Spleen (tissue), 13 donors: ENCODE measurements around the gene NLRP3. TPM values are rescaled to one million over a fixed set of nuclear protein-coding genes. Genes with fewer than 3 reads are reported as not detected.
"Not testable (repeated sequence)": the region's sequence is repeated elsewhere in the genome, so short reads cannot be mapped to it uniquely, and the experiment has no call there.

Experiments
- DNase-seq: peaks from one replicate; pipeline ENCODE4 v3.0.0-alpha.2; 2020
- H3K27ac ChIP-seq, 8 donors: fragments of 200-600 bp; sonication (generic) in 7 of 8; 1 replicate in 4 of 8; 2 replicates in 4 of 8; pipeline versions ENCODE4 v1.5.0 to v1.8.0; 2016 to 2021; ENCODE audit warnings: inconsistent platforms in 4 of 8, mild to moderate bottlenecking in 4 of 8, moderate library complexity in 1 of 8
- H3K27me3 ChIP-seq, 7 donors: fragments of 200-600 bp; sonication (generic) in 6 of 7; replicated peaks in 1 of 7; 1 replicate in 4 of 7; 2 replicates in 3 of 7; pipeline versions ENCODE4 v1.5.0 to v1.8.0; 2016 to 2021; ENCODE audit warnings: inconsistent platforms in 3 of 7, mild to moderate bottlenecking in 1 of 7
- H3K36me3 ChIP-seq, 6 donors: fragments of 200-600 bp; sonication (generic) in 5 of 6; 1 replicate in 4 of 6; 2 replicates in 2 of 6; pipeline versions ENCODE4 v1.5.0 to v1.8.0; 2016 to 2021; ENCODE audit warnings: inconsistent platforms in 2 of 6
- H3K4me1 ChIP-seq, 6 donors: fragments of 200-600 bp; sonication (generic) in 5 of 6; 1 replicate in 3 of 6; 2 replicates in 3 of 6; pipeline versions ENCODE4 v1.5.0 to v1.8.0; 2016 to 2021; ENCODE audit warnings: inconsistent platforms in 3 of 6
- H3K4me3 ChIP-seq, 8 donors: fragments of 200-600 bp; sonication (generic) in 7 of 8; 1 replicate in 4 of 8; 2 replicates in 4 of 8; pipeline versions ENCODE4 v1.5.0 to v1.8.0; 2016 to 2021; ENCODE audit warnings: inconsistent platforms in 4 of 8, mild to moderate bottlenecking in 4 of 8, moderate library complexity in 2 of 8
- H3K9me3 ChIP-seq, 8 donors: fragments of 200-600 bp; sonication (generic) in 7 of 8; 1 replicate in 4 of 8; 2 replicates in 4 of 8; pipeline versions ENCODE4 v1.5.0 to v1.8.0; 2016 to 2021; ENCODE audit warnings: inconsistent platforms in 4 of 8
- POLR2A ChIP-seq, 3 donors: fragments of 450-650 bp; IDR thresholded peaks; one replicate each; pipeline ENCODE4 v1.5.1; 2017; ENCODE audit warnings: antibody characterized with exemption in 3 of 3, mild to moderate bottlenecking in 1 of 3
- POLR2AphosphoS5 ChIP-seq, 3 donors: sonication (generic); formaldehyde crosslinking; IDR thresholded peaks; one replicate each; pipeline ENCODE4 v1.5.1; 2017; ENCODE audit warnings: antibody characterized with exemption in 3 of 3
- WGBS, 5 donors: extraction: QIAGEN DNeasy Blood & Tissue Kit in 3 of 5; methylation state at CpG; one replicate each; pipeline versions ENCODE4 v1.1.5 to v1.1.7; 2013 to 2018; 5-methylcytosine and 5-hydroxymethylcytosine counted together
- intact Hi-C: fragments of 100-400 bp; cut with DNase I; formaldehyde crosslinking; loops from one replicate; pipeline ENCODE4 v1.15.0; 2023; ENCODE audit warnings: low total_unique reads
- long read RNA-seq, 2 donors: transcript quantifications; one replicate each; lab custom pipeline, GENCODE V29; 2026
- polyA plus RNA-seq, 3 donors: library from polyadenylated mRNA; stranded (reverse); fragments of 200-250 nt; gene quantifications; one replicate each; pipeline ENCODE4 v1.2.1, GENCODE V29; 2013
- total RNA-seq, 7 donors: library from RNA; depleted of rRNA in 3 of 7; stranded (reverse); fragments of >200 nt in 3 of 7; fragmentation: NEBNext Ultra II Directional in 4 of 7; extraction: Animal tissue kit (Norgen Biotek cat#: 25700) in 4 of 7; gene quantifications; one replicate each; pipeline versions ENCODE4 v1.1.0 to v1.2.1, GENCODE V29; 2016 to 2021
- TF ChIP-seq, protein P1 (sequence below), 11 experiments: fragments of 200-600 bp in 7 of 11; fragments of 450-650 bp in 4 of 11; sonication (generic) in 4 of 11; IDR thresholded peaks in 8 of 11; conservative IDR thresholded peaks in 3 of 11; 1 replicate in 7 of 11; 2 replicates in 4 of 11; pipeline versions ENCODE4 v1.4.0 to v1.8.0; 2016 to 2021; ENCODE audit warnings: antibody characterized with exemption in 11 of 11, inconsistent platforms in 4 of 11, mild to moderate bottlenecking in 1 of 11
- donor health status: healthy with polysubstance abuse.
- donor health status: DM: no; HTN: no; CAD: no; lungs with moderate emphysema.
- donor health status: DM: no; HTN: no; CAD: no.
- donor health status: Bipolar disorder and iron deficiency.
- donor health status: healthy.
- donor health status: DM: no; HTN: no; CAD: no.
- donor health status: DM: yes; HTN: yes; CAD: no.

NLRP3 gene
- total RNA-seq (10 to 100 TPM in 3 of 7 donors, 1 to 10 TPM in 4; 8.1 to 17.0 (median 9.3) TPM), polyA plus RNA-seq (1 to 10 TPM; 1.2 to 3.4 (median 1.7) TPM)
- long read RNA-seq, donor 1, partial matches to known transcripts, result 0 of 2 reads
- long read RNA-seq, donor 1, other reads (novel, unspliced or antisense), result 0 of 2 reads
- long read RNA-seq, donor 2, full-length matches to known transcripts, result 1 of 1 reads
- long read RNA-seq, donor 2, partial matches to known transcripts, result 0 of 1 reads
- long read RNA-seq, donor 2, other reads (novel, unspliced or antisense), result 0 of 1 reads

DNA sequence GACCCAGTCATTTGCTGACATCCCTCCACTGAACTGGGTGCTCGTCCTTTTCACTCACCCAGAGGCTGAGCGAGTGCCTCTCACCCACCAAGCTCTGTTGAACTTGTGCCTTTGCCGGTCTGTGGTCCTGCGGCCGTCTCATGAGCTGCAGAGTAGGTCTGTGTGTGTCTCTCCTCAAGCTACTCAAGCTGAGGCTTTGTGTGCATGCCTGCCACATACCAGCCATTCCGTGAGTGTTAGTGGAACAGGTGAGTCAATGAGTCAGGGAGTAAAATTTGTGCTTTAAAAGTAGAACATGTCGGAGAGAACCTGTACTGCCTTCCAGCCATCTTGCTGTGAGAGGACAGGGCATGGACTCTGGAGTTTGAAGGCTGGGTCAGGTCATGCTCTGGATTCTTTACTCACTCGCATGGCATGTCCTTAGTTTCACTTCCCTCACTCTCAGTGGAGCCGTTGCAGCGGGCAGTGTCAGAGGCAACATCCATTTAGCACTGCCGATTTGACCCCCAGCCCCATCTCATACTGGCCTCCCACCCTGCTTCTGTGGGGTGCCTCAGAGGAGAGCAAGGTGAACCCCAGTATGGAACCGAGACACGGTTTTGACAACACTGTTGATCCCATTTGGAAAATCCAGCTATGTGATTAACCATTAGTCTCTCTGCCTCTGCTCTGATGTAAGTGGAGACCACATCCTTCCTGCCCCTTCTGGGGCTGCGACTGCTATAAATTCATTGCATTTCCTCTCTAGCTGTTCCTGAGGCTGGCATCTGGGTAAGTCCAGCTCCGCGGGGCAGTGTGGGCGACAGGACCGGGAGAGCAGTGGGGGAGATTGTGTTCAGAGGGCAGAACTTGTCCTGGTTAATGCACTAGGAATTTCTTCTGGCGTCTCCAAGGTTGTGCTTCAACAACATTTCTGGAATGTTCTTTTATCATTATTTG is at the start of gene NLRP3:
Gene NLRP3 (plus strand): TSS at position 751 of the 939 bp plus-strand sequence. CDS start 2,628 bp downstream, outside the sequence.
- 17 to 37% (median 30%) methylated on average over 17 to 19 of the region's 19 CpGs for WGBS, 5 donors
- no peaks in the 10 kb centered on the region for H3K36me3 ChIP-seq
- DNase-seq, result peak; percentile 85
- no peaks in the 10 kb centered on the region for H3K9me3 ChIP-seq
- H3K27me3 ChIP-seq, result no peaks in the 10 kb centered on the region
- TF ChIP-seq POLR2A (IDR thresholded peaks at IDR 0.05) (peak in 1 of 3 donors; percentile 57), POLR2AphosphoS5 (IDR thresholded peaks at IDR 0.05) (peak; percentile 25 to 94 (median 86))
- TF ChIP-seq, protein P1, sequence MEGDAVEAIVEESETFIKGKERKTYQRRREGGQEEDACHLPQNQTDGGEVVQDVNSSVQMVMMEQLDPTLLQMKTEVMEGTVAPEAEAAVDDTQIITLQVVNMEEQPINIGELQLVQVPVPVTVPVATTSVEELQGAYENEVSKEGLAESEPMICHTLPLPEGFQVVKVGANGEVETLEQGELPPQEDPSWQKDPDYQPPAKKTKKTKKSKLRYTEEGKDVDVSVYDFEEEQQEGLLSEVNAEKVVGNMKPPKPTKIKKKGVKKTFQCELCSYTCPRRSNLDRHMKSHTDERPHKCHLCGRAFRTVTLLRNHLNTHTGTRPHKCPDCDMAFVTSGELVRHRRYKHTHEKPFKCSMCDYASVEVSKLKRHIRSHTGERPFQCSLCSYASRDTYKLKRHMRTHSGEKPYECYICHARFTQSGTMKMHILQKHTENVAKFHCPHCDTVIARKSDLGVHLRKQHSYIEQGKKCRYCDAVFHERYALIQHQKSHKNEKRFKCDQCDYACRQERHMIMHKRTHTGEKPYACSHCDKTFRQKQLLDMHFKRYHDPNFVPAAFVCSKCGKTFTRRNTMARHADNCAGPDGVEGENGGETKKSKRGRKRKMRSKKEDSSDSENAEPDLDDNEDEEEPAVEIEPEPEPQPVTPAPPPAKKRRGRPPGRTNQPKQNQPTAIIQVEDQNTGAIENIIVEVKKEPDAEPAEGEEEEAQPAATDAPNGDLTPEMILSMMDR (IDR thresholded peaks at IDR 0.05 in 8 of 11, conservative IDR thresholded peaks at IDR 0.05 in 3 of 11), result no peak
- intact Hi-C loops, result no loop called here
- peak within 1 kb of the TSS; percentile 13 to 65 (median 26) for H3K4me3 ChIP-seq
- H3K27ac ChIP-seq, result peak within 1 kb of the TSS in 7 of 8 donors; percentile 13 to 83 (median 74)
- H3K4me1 ChIP-seq, result peaks cover 0 to 81% (median 28%) of the 10 kb centered on the region in 6 donors

DNA sequence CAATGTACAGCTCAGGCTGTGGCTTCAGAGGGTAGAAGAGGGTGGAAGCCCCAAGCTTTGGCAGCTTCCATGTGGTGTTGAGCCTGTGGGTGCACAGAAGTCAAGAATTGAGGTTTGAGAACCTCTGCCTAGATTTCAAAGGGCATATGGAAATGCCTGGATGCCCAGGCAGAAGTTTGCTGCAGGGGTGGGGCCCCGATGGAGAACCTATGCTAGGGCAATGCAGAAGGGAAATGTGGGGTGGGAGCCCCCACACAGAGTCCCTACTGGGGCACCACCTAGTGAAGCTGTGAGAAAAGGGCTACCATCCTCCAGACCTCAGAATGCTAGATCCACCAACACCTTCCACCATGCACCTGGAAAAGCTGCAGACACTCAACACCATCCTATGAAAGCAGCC is 49.6 kb upstream of the NLRP3 start:
- 79 to 92% (median 86%) methylated on average over 1 of the region's 1 CpG for WGBS, 5 donors
- Histone ChIP-seq H3K9me3 (peaks cover 0 to 22% (median 6%) of the 10 kb centered on the region in 8 donors), H3K27me3 (peaks cover 0 to 42% (median 4%) of the 10 kb centered on the region in 7 donors)
- H3K4me1 ChIP-seq, H3K36me3 ChIP-seq, H3K27ac ChIP-seq, intact Hi-C loops, H3K4me3 ChIP-seq, DNase-seq: not testable (repeated sequence)

DNA sequence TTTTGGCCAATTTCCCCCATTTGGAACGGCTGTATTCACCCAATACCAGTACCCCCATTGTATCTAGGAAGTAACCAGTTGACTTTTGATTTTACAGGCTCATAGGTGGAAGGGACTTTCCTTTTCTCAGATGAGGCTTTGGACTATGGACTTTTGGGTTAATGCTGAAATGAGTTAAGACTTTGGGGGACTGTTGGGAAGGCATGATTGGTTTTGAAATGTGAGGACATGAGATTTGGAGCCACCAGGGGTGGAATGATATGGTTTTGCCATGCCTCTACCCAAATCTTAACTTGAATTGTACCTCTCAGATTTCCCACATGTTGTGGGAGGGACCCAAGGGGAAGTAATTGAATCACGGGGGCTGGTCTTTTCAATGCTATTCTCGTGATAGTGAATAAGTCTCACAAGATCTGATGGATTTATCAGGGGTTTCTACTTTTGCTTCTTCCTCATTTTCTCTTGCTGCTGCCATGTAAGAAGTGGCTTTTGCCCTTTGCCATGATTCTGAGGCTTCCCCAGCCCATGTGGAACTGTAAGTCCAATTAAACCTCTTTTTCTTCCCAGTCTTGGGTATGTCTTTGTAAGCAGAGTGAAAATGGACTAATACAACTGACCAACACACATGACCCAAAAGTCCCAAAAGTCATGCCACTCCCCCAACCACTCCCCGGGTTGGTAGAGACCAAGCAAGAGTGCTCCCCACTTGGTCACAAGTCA is 48.9 kb upstream of the NLRP3 start:
- H3K27ac ChIP-seq, result no peak overlapping the region
- peaks cover 0 to 3% (median 0%) of the 10 kb centered on the region in 6 donors for H3K4me1 ChIP-seq
- intact Hi-C loops, result no loop called here
- H3K9me3 ChIP-seq, result peaks cover 0 to 22% (median 6%) of the 10 kb centered on the region in 8 donors
- TF ChIP-seq POLR2A (IDR thresholded peaks at IDR 0.05) (no peak), POLR2AphosphoS5 (IDR thresholded peaks at IDR 0.05) (no peak)
- TF ChIP-seq, protein P1 (IDR thresholded peaks at IDR 0.05 in 8 of 11, conservative IDR thresholded peaks at IDR 0.05 in 3 of 11), result no peak
- no peaks in the 10 kb centered on the region for H3K36me3 ChIP-seq
- peaks cover 0 to 45% (median 4%) of the 10 kb centered on the region in 7 donors for H3K27me3 ChIP-seq
- H3K4me3 ChIP-seq, result no peak overlapping the region
- no peak for DNase-seq
- 71 to 85% (median 76%) methylated on average over 4 of the region's 4 CpGs for WGBS, 5 donors

DNA sequence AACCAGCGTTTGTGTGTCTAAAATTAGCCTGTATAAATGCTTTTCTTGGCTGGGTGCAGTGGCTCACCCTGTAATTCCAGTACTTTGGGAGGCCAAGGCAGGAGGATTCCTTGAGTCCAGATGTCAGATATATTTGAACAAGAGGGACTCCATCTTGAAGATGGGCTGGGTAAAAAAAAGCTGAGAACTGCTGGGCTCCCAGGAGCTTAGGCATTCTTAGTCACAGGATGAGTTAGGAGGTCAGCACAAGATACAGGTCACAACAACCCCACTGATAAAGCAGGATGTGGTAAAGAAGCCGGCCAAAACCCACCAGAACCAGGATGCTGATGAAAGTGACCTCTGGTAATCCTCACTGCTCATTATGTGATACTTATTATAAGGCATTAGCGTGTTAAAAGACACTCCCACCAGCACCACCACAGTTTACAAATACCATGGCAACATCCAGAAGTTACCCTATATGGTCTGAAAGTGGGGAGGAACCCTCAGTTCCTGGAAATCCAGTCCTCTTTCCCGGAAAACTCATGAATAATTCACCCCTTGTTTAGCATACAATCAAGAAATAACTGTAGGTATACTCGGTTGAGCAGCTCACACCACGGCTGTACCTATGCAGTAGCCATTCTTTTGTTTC is 48.1 kb upstream of the NLRP3 start:
- H3K9me3 ChIP-seq, result peaks cover 0 to 22% (median 6%) of the 10 kb centered on the region in 8 donors
- DNase-seq, result no peak
- 52 to 75% (median 63%) methylated on average over 6 of the region's 6 CpGs for WGBS, 5 donors
- peaks cover 0 to 45% (median 4%) of the 10 kb centered on the region in 7 donors for H3K27me3 ChIP-seq
- H3K4me1 ChIP-seq, result peaks cover 0 to 8% (median 3%) of the 10 kb centered on the region in 6 donors
- intact Hi-C loops, result no loop called here
- H3K4me3 ChIP-seq, result no peak overlapping the region
- H3K27ac ChIP-seq, result no peak overlapping the region
- no peaks in the 10 kb centered on the region for H3K36me3 ChIP-seq
- no peak for TF ChIP-seq POLR2A (IDR thresholded peaks at IDR 0.05)
- TF ChIP-seq POLR2AphosphoS5 (IDR thresholded peaks at IDR 0.05), result no peak
- TF ChIP-seq, protein P1 (IDR thresholded peaks at IDR 0.05 in 8 of 11, conservative IDR thresholded peaks at IDR 0.05 in 3 of 11), result no peak
